Skin epidermis (tissue), 12 donors: ENCODE results near the gene SVEP1.
"Not testable (repeated sequence)": the region's sequence is repeated elsewhere in the genome, so short reads cannot be mapped to it uniquely, and the experiment has no call there.

Experiments
- H3K27ac ChIP-seq, 21 experiments: fragments of 200-600 bp; sonication (generic) in 11 of 21; one replicate each; pipeline ENCODE4 v1.5.0; 2020; ENCODE audit warnings: mild to moderate bottlenecking in 3 of 21, inconsistent platforms in 2 of 21, moderate library complexity in 2 of 21
- H3K4me3 ChIP-seq, 7 experiments: fragments of 200-600 bp; sonication (generic) in 2 of 7; one replicate each; pipeline ENCODE4 v1.5.0; 2020; ENCODE audit warnings: inconsistent platforms in 2 of 7, mild to moderate bottlenecking in 2 of 7, moderate library complexity in 1 of 7

SVEP1 gene

GRCh38 chr9:110580850-110581249, 1.3 kb upstream of the SVEP1 start:
- Histone ChIP-seq H3K4me3 (no peak overlapping the region), H3K27ac (peak overlapping the region in 4 of 21 experiments; percentile 18 to 86 (median 34))

GRCh38 chr9:110579862-110580219, 300 bp upstream of the SVEP1 start:
- Histone ChIP-seq H3K4me3 (peak overlapping the region; percentile 21 to 49 (median 37)), H3K27ac (peak overlapping the region in 15 of 21 experiments; percentile 46 to 86 (median 69))

GRCh38 chr9:110578575-110579033, 937 bp downstream of the SVEP1 start:
- H3K4me3 ChIP-seq = peak overlapping the region; percentile 21 to 49 (median 37)
- H3K27ac ChIP-seq = peak overlapping the region in 15 of 21 experiments; percentile 7 to 86 (median 68)

GRCh38 chr9:110575945-110576344, 3.6 kb downstream of the SVEP1 start:
- H3K27ac ChIP-seq = no peak overlapping the region
- no peak overlapping the region for H3K4me3 ChIP-seq

GRCh38 chr9:110575169-110575568, 4.4 kb downstream of the SVEP1 start:
- Histone ChIP-seq H3K4me3 (no peak overlapping the region), H3K27ac (no peak overlapping the region)

GRCh38 chr9:110573305-110573704, 6.2 kb downstream of the SVEP1 start:
- Histone ChIP-seq H3K4me3 (no peak overlapping the region), H3K27ac (no peak overlapping the region)

- Histone ChIP-seq H3K27ac (no peak overlapping the region), H3K4me3 (no peak overlapping the region)
Measured at GRCh38 chr9:110571801-110572483, 7.6 kb downstream of the SVEP1 start.

GRCh38 chr9:110566156-110566555, 13.4 kb downstream of the SVEP1 start:
- Histone ChIP-seq H3K4me3 (no peak overlapping the region), H3K27ac (no peak overlapping the region)

GRCh38 chr9:110561826-110562225, 17.7 kb downstream of the SVEP1 start:
- Histone ChIP-seq H3K4me3 (no peak overlapping the region), H3K27ac (no peak overlapping the region)

GRCh38 chr9:110559869-110560268, 19.7 kb downstream of the SVEP1 start:
- Histone ChIP-seq H3K4me3 (no peak overlapping the region), H3K27ac (no peak overlapping the region)

- Histone ChIP-seq H3K4me3 (no peak overlapping the region), H3K27ac (peak overlapping the region in 1 of 21 experiments; percentile 42)
Measured at GRCh38 chr9:110555551-110556331, 23.8 kb downstream of the SVEP1 start.

GRCh38 chr9:110546411-110546871, 33.1 kb downstream of the SVEP1 start:
- no peak overlapping the region for H3K4me3 ChIP-seq
- H3K27ac ChIP-seq = no peak overlapping the region

- Histone ChIP-seq H3K4me3 (no peak overlapping the region), H3K27ac (no peak overlapping the region)
Measured at GRCh38 chr9:110545705-110546104, 33.8 kb downstream of the SVEP1 start.

GRCh38 chr9:110543631-110544051, 35.9 kb downstream of the SVEP1 start:
- peak overlapping the region in 1 of 21 experiments; percentile 7 for H3K27ac ChIP-seq
- H3K4me3 ChIP-seq = no peak overlapping the region

GRCh38 chr9:110541950-110542349, 37.6 kb downstream of the SVEP1 start:
- no peak overlapping the region for H3K27ac ChIP-seq

GRCh38 chr9:110538647-110539041, 40.9 kb downstream of the SVEP1 start:
- Histone ChIP-seq H3K4me3 (no peak overlapping the region), H3K27ac (no peak overlapping the region)

More at GRCh38 chr9:110541950-110542349, 37.6 kb downstream of the SVEP1 start:
- no peak overlapping the region for H3K4me3 ChIP-seq

- Histone ChIP-seq H3K4me3 (no peak overlapping the region), H3K27ac (peak overlapping the region in 1 of 21 experiments; percentile 23)
Measured at GRCh38 chr9:110537841-110538646, 41.5 kb downstream of the SVEP1 start.

GRCh38 chr9:110536822-110537221, 42.7 kb downstream of the SVEP1 start:
- Histone ChIP-seq H3K4me3 (no peak overlapping the region), H3K27ac (no peak overlapping the region)

- not testable (repeated sequence) for H3K27ac ChIP-seq, H3K4me3 ChIP-seq
Measured at GRCh38 chr9:110534162-110534561, 45.4 kb downstream of the SVEP1 start.
